Measurements from ENCODE around the gene KIF1B.

DNA sequence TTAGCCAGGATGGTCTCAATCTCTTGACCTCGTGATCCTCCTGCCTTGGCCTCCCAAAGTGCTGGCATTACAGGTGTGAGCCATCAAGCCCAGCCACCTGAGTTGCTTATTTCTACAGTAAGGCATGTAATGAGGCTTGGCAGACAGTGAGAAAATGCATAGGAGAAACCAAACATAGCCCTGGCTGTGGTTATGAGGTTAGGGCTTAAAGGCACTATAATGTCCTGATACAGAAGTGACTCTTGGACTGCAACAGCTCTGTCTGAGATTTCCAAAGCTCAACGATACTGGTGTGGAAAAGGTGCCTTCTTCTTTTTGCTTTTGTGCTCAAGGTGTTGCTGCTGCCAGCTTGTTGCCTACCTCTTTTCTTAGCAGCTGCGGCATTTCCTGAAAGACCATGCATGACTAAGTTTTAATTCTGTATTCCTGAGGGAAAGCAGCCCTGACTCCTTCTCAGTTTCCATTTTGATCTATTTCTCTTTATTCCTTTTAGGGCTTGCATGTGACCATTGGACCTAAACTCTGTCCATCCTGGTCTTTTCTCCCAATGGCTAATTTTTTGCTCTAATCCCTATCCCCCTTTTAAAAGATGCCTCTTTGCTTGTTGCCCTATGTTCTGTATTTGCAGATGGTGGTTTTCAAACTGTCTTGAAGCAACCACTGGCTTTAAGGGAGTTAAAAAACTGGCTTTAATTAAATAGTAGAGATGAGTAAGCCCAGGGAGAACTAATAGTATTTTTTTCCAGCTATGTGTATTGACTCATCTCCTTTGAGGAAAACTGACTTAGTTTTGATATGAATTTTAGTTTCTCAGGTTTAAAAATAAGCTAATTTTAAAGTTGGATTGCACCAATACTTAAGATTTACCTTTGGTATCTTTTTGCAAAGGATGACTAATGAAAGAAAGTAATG lies 70.3 kb downstream of the KIF1B start:
- TF ChIP-seq, protein P1, sequence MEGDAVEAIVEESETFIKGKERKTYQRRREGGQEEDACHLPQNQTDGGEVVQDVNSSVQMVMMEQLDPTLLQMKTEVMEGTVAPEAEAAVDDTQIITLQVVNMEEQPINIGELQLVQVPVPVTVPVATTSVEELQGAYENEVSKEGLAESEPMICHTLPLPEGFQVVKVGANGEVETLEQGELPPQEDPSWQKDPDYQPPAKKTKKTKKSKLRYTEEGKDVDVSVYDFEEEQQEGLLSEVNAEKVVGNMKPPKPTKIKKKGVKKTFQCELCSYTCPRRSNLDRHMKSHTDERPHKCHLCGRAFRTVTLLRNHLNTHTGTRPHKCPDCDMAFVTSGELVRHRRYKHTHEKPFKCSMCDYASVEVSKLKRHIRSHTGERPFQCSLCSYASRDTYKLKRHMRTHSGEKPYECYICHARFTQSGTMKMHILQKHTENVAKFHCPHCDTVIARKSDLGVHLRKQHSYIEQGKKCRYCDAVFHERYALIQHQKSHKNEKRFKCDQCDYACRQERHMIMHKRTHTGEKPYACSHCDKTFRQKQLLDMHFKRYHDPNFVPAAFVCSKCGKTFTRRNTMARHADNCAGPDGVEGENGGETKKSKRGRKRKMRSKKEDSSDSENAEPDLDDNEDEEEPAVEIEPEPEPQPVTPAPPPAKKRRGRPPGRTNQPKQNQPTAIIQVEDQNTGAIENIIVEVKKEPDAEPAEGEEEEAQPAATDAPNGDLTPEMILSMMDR (conservative IDR thresholded peaks at IDR 0.05) = no peak
- no peak for TF ChIP-seq EZH2 (IDR thresholded peaks at IDR 0.05; ENCODE audit: low read depth)
